ES-I3 (cell line): ENCODE results near the gene ZNF416.
A peak's percentile ranks its signal among the peaks of the same experiment; 100 is the strongest.

Source experiments
- H3K36me3 ChIP-seq: 2 replicates; pipeline ENCODE4 v1.6.1; 2013; ENCODE audit warnings: mild to moderate bottlenecking, low read length, control low read depth, moderate library complexity; ENCODE audit not compliant: insufficient read depth
- H3K4me1 ChIP-seq: 2 replicates; pipeline ENCODE4 v1.6.1; 2013; ENCODE audit warnings: mild to moderate bottlenecking, control low read depth, low read length; ENCODE audit not compliant: insufficient read depth
- H3K9ac ChIP-seq: 2 replicates; pipeline ENCODE4 v1.6.1; 2013; ENCODE audit warnings: low read depth, mild to moderate bottlenecking, low read length, moderate library complexity
- H3K9me3 ChIP-seq: 2 replicates; pipeline ENCODE4 v1.6.1; 2013; ENCODE audit warnings: mild to moderate bottlenecking, low read length, moderate library complexity; ENCODE audit not compliant: control insufficient read depth, insufficient read depth

Gene ZNF416

DNA sequence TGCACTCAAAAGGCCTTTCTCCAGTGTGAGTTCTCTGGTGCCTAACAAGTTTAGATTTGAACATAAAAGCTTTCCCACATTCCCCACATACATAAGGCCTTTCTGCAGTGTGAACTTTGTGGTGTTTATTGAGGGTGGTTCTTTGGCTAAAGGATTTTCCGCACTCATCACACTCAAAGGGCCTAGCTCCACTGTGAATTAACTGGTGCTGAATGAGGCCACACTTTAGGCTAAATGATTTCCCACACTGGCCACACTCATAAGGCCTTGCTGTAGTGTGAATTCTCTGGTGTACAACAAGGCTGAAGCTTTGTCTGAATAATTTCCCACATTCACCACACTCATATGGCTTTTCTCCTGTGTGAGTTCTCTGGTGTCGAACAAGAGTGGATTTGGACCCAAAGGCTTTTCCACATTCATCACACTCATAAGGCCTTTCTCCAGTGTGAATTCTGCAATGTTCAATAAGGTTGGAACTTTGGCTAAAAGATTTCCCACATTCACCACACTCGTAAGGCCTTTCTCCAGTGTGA is 6.2 kb downstream of the ZNF416 start:
- H3K36me3 ChIP-seq = peaks cover 39% of the 10 kb centered on the region
- peaks cover 30% of the 10 kb centered on the region for H3K9me3 ChIP-seq
- H3K9ac ChIP-seq = no peak overlapping the region
- H3K4me1 ChIP-seq = no peaks in the 10 kb centered on the region

DNA sequence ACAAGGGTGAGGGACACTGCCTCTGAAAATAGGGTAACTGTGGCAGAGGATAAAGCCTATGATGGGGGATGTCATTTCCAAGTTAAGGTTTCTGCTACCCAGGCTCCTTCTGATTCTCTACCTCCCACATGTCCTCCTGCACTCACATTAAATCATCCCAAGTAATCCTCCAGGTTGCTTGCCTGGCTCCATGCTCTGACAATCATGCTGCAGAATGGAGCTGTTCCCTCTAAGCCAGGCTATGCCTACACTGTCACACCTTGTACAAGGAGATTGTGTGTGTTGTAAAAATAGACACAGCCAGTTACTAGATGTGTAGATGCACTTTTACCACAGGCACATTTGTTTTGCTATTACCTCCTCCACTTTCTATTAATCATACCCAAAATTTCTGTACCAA is 8.0 kb downstream of the ZNF416 start:
- H3K9me3 ChIP-seq = peaks cover 25% of the 10 kb centered on the region
- no peak overlapping the region for H3K9ac ChIP-seq
- H3K4me1 ChIP-seq = no peaks in the 10 kb centered on the region
- H3K36me3 ChIP-seq = peaks cover 34% of the 10 kb centered on the region

DNA sequence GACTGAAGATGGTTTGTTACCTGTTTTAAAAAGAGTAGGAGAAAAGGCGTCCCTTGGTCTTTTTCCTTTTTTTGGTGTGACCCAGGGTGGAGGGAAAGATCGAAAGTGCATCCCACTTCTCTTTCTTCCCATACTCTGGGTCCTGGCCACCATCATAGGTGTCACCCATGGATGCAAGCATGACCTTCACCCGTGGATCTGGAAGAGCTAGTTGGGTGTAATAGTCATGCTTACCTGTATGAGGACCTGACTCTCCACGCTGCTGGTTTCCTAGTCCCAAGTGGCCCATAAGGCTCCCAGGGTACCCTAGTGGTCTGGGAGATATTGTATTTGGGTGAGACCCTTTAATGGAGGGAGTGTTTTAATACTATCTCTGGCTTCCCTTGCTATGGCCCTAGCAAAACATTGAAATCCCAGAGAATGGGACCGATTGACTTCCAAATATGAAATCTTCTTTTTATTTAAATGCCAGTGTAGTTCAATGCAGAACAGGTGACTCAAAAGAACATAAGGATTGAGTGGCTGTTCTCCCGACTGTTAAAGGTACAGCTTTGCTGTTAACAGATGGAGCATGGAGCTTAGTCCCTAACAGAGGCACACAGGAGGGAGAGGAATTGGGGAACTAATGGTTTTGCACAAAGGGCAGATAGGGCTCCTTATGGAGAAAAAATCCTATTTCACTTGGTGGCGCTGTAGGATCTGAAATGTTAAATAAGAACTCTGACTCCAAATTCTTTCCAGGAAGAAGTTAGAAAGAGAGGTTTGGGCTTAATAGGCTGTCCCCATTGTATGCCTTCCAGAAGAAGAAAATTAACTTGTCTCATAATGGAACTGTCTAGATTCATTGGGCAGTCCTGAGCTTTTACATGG is 12.1 kb downstream of the ZNF416 start:
- no peaks in the 10 kb centered on the region for H3K4me1 ChIP-seq
- H3K36me3 ChIP-seq = peaks cover 2% of the 10 kb centered on the region; the same call in 1 of the 2 replicates
- H3K9ac ChIP-seq = no peak overlapping the region
- H3K9me3 ChIP-seq = peaks cover 15% of the 10 kb centered on the region

DNA sequence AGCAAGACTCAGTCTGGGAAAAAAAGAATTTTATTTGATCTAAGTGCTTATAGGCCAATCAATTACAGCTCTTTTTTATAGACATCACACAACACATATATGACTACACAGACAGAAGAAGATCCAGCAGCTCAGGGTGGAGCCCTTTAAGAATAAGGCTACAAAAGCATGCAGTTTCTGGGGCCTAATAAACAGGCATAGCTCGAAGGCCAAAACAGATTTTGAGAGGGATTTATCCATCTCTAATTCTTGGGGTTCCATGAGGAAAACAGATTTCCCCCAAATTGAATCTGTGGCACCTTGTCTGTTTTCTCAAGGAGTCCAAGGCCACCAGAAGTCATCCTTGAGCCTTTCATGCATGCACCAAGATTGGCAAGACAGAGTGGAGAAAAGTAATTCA is 15.2 kb downstream of the ZNF416 start:
- Histone ChIP-seq H3K4me1 (no peaks in the 10 kb centered on the region), H3K36me3 (no peaks in the 10 kb centered on the region), H3K9ac (no peak overlapping the region), H3K9me3 (peaks cover 17% of the 10 kb centered on the region)

DNA sequence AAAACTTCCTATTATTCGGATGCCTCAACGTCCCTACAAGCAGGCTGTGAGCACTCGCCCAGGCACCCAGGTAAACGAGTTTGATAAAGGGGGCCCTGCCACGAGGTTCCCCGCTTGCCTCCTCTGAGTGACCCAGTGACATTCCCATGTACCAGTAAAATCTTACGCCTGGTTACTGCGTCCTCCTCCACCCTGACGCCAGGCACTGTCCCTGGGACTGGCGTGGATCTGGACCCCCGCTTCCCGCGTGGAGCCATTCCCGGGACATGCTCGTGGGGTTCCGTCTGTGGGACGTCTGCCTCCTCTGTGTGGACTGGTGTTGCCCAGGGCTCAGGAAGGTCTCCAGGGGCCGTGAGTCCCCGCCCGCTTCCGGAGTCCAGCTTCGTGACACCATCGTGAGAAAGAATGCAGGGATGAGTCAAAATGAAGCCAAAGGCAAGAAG is 18.6 kb downstream of the ZNF416 start:
- Histone ChIP-seq H3K36me3 (peaks cover 9% of the 10 kb centered on the region), H3K9ac (no peak overlapping the region; the same call in 1 of the 2 replicates), H3K4me1 (0 out of 2 replicates have a peak, but pooled peaks cover 5% of the 10 kb centered on the region), H3K9me3 (peaks cover 13% of the 10 kb centered on the region)

DNA sequence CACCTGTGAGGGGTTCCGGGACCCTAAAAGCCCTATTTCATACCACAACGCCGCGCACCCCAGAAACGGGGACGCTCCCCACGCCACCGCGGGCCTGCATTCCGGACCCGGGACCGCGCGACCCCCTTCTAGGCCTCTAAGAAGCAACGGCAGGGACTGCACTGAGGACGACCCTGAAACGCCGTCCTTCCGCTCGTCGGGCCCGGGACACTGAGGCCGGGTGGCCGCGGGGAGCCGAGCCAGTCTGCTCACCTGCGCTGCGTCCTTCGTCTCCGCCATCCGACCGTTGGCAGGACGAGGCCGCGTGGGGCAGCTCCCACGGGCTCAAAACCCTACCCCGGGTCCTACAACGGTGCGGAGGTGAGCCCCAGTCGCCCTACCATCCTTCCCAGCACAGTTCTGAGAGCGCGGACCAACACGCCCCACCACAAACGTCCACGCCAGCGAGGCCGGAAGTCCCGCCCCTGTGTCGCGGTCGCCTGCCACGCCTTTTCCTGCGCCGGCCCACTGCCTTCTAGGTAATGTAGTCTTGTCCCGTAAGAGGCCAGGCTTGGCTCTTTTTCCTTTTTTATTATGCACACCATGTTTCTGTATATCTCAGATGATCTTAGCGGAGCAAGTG is 19.2 kb downstream of the ZNF416 start, which contains the start of gene ZNF550:
TSS of gene ZNF550 (minus strand) at position 460 of the 622 bp plus-strand sequence. CDS start at position 279, 181 bp downstream.
- Histone ChIP-seq H3K9me3 (peaks cover 13% of the 10 kb centered on the region), H3K4me1 (0 out of 2 replicates have a peak, but pooled peaks cover 5% of the 10 kb centered on the region), H3K36me3 (peaks cover 13% of the 10 kb centered on the region), H3K9ac (peak within 1 kb of the TSS; percentile 89)

DNA sequence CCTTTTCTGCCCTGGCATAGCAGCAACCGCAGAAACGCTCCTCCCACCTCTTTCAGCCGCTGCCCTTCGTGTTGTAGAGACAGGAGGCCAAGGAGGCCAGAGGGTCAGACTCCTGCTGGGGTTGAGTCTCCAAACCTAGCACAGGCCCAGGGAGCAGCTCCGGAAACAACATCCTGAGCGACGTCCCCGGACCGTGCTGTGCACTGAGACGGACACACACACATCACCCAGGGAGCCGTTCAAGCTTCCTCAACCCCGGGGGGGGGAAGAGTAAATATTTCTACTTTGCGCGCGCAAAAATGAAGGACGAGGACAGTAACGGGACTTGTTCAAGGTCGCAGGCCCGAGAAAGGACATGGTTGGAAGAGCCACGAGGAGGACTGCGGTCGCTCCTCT is 19.7 kb downstream of the ZNF416 start:
- Histone ChIP-seq H3K9ac (peak overlapping the region; percentile 89), H3K36me3 (peaks cover 18% of the 10 kb centered on the region), H3K9me3 (peaks cover 13% of the 10 kb centered on the region), H3K4me1 (0 out of 2 replicates have a peak, but pooled peaks cover 5% of the 10 kb centered on the region)

DNA sequence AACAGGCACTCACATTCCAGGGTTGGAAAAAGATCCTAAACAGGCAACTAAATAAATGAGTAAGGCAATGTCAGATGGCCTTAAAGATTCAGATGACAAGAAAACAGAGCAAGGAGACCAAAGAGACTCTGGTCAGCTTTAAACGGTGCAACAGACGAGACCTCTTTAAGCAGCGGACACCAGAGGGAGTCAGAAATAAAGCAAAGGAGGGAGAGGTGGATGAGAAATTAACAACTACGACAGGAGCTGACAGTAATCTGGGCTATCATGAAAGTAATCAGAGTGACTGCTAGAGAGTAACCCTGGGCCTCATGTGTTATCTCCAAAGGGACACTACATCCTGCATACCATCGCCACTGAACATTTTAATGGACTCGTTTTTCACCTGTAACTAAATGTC is 20.2 kb downstream of the ZNF416 start:
- Histone ChIP-seq H3K9me3 (peaks cover 10% of the 10 kb centered on the region), H3K36me3 (peaks cover 20% of the 10 kb centered on the region), H3K9ac (peak overlapping the region; percentile 89; the same call in 1 of the 2 replicates), H3K4me1 (0 out of 2 replicates have a peak, but pooled peaks cover 5% of the 10 kb centered on the region)

DNA sequence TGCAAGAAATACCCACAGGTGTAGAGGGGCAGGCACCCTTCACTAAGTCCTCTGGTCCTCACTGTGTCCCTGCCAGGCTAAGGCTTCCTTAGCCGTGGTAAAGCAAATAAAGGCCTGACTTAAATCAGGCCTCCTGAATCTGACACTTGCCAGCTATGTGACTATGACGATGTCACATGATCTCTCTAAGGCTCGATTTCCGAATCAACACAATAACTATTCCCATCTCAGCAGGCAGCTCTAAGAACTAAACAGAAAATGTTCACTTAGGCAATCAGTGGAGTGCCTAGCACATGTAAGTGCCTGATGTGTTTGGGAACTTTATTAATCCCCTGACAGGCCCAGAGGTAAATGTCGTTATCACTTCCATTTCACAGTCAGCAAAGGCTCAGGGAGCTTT is 21.1 kb downstream of the ZNF416 start:
- H3K9me3 ChIP-seq = peaks cover 4% of the 10 kb centered on the region
- 0 out of 2 replicates have a peak, but pooled peaks cover 5% of the 10 kb centered on the region for H3K4me1 ChIP-seq
- H3K9ac ChIP-seq = no peak overlapping the region
- H3K36me3 ChIP-seq = peaks cover 26% of the 10 kb centered on the region

DNA sequence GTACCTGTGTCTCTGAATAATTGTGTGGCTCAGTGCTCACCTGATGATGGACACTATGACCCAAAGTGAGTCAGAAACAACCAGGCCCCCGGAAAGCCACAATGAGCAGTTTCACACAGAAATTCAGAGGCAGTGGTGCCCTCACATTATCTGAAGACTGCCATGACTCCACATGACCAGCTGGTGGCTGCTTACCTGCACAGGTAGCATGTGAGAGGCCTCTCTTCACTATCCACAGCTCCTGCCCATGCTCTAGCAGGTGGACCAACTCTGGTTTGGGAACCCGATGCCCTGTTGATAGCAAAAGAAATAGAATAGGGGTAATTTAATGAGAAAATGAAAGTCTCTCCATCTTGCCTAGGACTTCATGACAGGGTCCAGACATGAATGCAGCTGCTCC is 26.3 kb downstream of the ZNF416 start:
- H3K9me3 ChIP-seq = peaks cover 6% of the 10 kb centered on the region
- peaks cover 53% of the 10 kb centered on the region for H3K36me3 ChIP-seq

DNA sequence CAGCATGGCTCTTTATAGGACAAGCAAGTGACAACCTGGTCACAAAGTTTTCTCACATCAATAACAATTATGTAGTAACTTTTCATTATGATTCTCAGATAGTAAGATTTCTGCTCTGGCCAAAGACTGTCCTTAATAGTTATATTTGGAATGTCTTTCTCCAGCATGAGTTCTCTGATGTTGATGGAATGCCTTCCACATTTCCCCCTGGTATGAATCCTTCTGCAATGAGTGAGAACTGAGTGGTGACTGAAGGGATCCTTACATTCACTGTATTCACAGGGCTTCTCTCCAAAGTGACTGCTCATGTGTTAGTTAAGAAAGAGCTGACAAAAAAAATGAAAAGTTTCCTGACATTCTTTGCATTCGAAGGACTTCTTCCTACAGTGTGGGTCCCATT is 32.2 kb downstream of the ZNF416 start:
- Histone ChIP-seq H3K9me3 (peaks cover 10% of the 10 kb centered on the region), H3K4me1 (no peaks in the 10 kb centered on the region), H3K36me3 (peaks cover 57% of the 10 kb centered on the region), H3K9ac (no peak overlapping the region)

More for the DNA sequence above, 26.3 kb downstream of the ZNF416 start:
- Histone ChIP-seq H3K4me1 (no peaks in the 10 kb centered on the region), H3K9ac (no peak overlapping the region)

DNA sequence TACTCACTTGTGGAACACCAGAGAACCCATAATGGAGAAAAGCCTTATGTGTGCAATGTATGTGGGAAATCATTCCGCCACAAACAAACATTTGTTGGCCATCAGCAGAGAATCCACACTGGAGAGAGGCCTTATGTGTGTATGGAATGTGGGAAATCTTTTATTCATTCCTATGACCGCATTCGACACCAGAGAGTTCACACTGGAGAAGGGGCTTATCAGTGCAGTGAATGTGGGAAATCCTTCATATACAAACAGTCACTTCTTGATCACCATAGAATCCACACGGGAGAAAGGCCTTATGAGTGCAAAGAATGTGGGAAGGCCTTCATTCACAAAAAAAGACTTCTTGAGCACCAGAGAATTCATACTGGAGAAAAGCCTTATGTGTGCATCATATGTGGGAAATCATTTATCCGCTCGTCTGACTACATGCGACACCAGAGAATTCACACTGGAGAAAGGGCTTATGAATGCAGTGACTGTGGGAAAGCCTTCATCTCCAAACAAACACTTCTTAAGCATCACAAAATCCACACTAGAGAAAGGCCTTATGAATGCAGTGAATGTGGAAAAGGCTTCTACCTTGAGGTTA is 40.7 kb downstream of the ZNF416 start:
- no peak overlapping the region for H3K9ac ChIP-seq
- H3K4me1 ChIP-seq = no peaks in the 10 kb centered on the region
- H3K36me3 ChIP-seq = peaks cover 52% of the 10 kb centered on the region
- H3K9me3 ChIP-seq = peaks cover 46% of the 10 kb centered on the region

DNA sequence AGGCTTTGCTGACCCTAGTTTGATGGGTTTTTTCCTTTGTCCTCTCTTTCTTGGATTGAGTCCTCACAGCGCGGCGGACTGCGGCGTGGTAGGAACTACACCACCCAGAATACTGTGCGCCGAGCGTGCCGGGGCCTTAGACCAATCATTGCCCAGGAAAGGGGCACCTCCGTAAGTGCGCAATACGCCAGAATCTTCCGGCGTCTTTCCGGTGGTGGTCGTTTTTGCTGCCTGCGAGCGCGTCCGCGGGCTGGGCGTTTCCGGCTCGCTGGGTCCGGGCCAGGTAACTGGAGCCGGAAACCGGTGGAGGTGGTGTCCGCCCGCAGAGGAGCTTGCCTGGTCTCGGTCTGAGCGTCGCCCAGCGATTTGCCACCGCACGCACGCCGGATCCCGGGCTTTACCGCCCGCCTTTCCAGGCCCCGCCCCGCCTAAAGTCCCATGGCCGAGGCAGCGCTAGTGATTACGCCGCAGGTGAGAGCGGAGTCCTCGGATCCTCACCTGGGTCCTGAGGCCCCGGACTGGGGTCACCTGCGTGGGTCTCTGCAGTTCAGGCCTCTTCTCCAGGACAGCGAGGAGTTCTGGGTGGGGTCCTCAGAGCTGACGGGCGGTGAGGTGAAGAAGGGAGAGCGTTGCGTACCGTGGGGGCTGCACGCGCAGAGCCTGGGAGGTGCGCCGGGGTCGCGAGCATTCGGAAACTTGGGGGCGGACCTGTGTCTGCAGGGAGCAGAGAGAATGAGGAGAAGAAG is 51.4 kb downstream of the ZNF416 start, which contains the start of gene ZNF549:
TSS of gene ZNF549 (plus strand) at position 221 of the 746 bp plus-strand sequence. CDS start at position 439, 218 bp downstream.
- Histone ChIP-seq H3K4me1 (0 out of 2 replicates have a peak, but pooled peaks cover 3% of the 10 kb centered on the region), H3K9ac (peak within 1 kb of the TSS; percentile 75), H3K9me3 (no peaks in the 10 kb centered on the region; the same call in 1 of the 2 replicates), H3K36me3 (no peaks in the 10 kb centered on the region)
